WTC11 (cell line): ENCODE data around the gene MCEMP1.

Experiments
- NR2C2 ChIP-seq: sonication (generic); formaldehyde crosslinking; IDR thresholded peaks from 2 replicates; pipeline ENCODE4 v1.8.0; 2022; ENCODE audit warnings: mild to moderate bottlenecking, missing genetic modification reagents
- NR3C1 ChIP-seq: sonication (generic); formaldehyde crosslinking; conservative IDR thresholded peaks from 2 replicates; pipeline ENCODE4 v1.8.1; 2023; ENCODE audit warnings: low read depth, mild to moderate bottlenecking, missing genetic modification reagents
- RELA ChIP-seq: sonication (generic); formaldehyde crosslinking; IDR thresholded peaks from 2 replicates; pipeline ENCODE4 v1.8.1; 2022; ENCODE audit warnings: missing genetic modification reagents, mild to moderate bottlenecking, borderline replicate concordance
- USF2 ChIP-seq: sonication (generic); formaldehyde crosslinking; IDR thresholded peaks from 2 replicates; pipeline ENCODE4 v1.8.1; 2023; ENCODE audit warnings: mild to moderate bottlenecking, missing genetic modification reagents, moderate library complexity
- ZNF121 ChIP-seq: sonication (generic); formaldehyde crosslinking; IDR thresholded peaks from 2 replicates; pipeline ENCODE4 v1.8.0; 2023; ENCODE audit warnings: missing genetic modification reagents
- ZNF671 ChIP-seq: fragments of 250-450 bp; sonication (Bioruptor Pico); IDR thresholded peaks from 2 replicates; pipeline ENCODE4 v1.8.0; 2021; ENCODE audit warnings: mild to moderate bottlenecking
- TF ChIP-seq, protein P1 (sequence below): fragments of 200-600 bp; IDR thresholded peaks from 2 replicates; pipeline ENCODE4 v1.8.0; 2022; ENCODE audit warnings: antibody characterized with exemption
- TF ChIP-seq, protein P2 (sequence below): sonication (generic); formaldehyde crosslinking; IDR thresholded peaks from 2 replicates; pipeline ENCODE4 v1.8.1; 2022; ENCODE audit warnings: low read depth, mild to moderate bottlenecking, moderate library complexity, missing genetic modification reagents, borderline replicate concordance

DNA sequence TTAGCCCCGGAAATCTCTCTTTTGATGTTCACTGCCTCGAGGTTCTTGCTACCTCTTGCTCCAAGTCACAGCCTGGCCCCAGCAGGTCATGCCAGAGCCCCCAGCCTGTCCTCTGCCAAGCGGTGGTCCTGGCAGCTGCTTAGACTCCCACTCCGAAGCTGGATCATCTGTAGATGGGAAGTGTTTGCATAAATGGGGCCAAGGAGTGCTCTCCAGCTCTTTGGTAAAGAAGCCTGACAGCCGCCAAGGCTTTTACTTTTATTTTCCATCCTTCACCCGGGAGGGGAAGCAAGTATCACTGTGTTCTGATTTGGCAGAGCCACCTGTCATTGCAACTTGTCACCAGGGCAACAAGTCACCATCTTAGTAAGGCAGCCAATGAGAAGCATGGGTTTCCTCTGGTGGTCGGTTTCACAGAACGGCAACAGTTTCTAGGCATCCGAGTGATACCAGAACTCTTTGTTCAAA is 18.6 kb upstream of the MCEMP1 start:
- TF ChIP-seq NR2C2 (CRISPR knock-in tag) (no peak), USF2 (CRISPR knock-in tag) (no peak), ZNF671 (CRISPR knock-in tag) (no peak), RELA (CRISPR knock-in tag) (no peak), NR3C1 (CRISPR knock-in tag) (no peak), ZNF121 (CRISPR knock-in tag) (no peak)
- TF ChIP-seq, protein P1, sequence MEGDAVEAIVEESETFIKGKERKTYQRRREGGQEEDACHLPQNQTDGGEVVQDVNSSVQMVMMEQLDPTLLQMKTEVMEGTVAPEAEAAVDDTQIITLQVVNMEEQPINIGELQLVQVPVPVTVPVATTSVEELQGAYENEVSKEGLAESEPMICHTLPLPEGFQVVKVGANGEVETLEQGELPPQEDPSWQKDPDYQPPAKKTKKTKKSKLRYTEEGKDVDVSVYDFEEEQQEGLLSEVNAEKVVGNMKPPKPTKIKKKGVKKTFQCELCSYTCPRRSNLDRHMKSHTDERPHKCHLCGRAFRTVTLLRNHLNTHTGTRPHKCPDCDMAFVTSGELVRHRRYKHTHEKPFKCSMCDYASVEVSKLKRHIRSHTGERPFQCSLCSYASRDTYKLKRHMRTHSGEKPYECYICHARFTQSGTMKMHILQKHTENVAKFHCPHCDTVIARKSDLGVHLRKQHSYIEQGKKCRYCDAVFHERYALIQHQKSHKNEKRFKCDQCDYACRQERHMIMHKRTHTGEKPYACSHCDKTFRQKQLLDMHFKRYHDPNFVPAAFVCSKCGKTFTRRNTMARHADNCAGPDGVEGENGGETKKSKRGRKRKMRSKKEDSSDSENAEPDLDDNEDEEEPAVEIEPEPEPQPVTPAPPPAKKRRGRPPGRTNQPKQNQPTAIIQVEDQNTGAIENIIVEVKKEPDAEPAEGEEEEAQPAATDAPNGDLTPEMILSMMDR: no peak
- TF ChIP-seq, protein P2, sequence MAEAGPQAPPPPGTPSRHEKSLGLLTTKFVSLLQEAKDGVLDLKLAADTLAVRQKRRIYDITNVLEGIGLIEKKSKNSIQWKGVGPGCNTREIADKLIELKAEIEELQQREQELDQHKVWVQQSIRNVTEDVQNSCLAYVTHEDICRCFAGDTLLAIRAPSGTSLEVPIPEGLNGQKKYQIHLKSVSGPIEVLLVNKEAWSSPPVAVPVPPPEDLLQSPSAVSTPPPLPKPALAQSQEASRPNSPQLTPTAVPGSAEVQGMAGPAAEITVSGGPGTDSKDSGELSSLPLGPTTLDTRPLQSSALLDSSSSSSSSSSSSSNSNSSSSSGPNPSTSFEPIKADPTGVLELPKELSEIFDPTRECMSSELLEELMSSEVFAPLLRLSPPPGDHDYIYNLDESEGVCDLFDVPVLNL (CRISPR knock-in tag): no peak
